Karpas-422 (cell line): Measurements from ENCODE around the gene CMTM8. TPM values are rescaled to one million over a fixed set of nuclear protein-coding genes. Genes with fewer than 3 reads are reported as not detected.
"Not testable (repeated sequence)": the region's sequence is repeated elsewhere in the genome, so short reads cannot be mapped to it uniquely, and the experiment has no call there.

Experiments used
- DNase-seq: peaks from one replicate; pipeline ENCODE4 v3.0.0-alpha.2; 2015
- H2AFZ ChIP-seq: fragments of 200-600 bp; sonication (generic); 2 replicates; pipeline ENCODE4 v1.6.1; 2014; ENCODE audit warnings: antibody characterized with exemption, low read length, mixed read lengths
- H3K27ac ChIP-seq: fragments of 200-600 bp; sonication (generic); 2 replicates; pipeline ENCODE4 v1.5.1; 2014; ENCODE audit warnings: mild to moderate bottlenecking, low read length, moderate library complexity
- H3K27me3 ChIP-seq: fragments of 200-600 bp; sonication (generic); 2 replicates; pipeline ENCODE4 v1.6.1; 2014; ENCODE audit warnings: low read length, mixed read lengths
- H3K36me3 ChIP-seq: fragments of 200-600 bp; sonication (generic); 2 replicates; pipeline ENCODE4 v1.6.1; 2014; ENCODE audit warnings: low read length, mixed read lengths; ENCODE audit not compliant: insufficient read depth
- H3K4me1 ChIP-seq: fragments of 200-600 bp; sonication (generic); 2 replicates; pipeline ENCODE4 v1.6.1; 2014; ENCODE audit warnings: mild to moderate bottlenecking, low read length, mixed read lengths
- H3K4me2 ChIP-seq: fragments of 200-600 bp; sonication (generic); 2 replicates; pipeline ENCODE4 v1.6.1; 2014; ENCODE audit warnings: low read length, low read depth, mild to moderate bottlenecking; ENCODE audit not compliant: poor library complexity, severe bottlenecking
- H3K4me3 ChIP-seq: fragments of 200-600 bp; sonication (generic); 2 replicates; pipeline ENCODE4 v1.5.1; 2014; ENCODE audit warnings: mild to moderate bottlenecking, antibody characterized with exemption, low read length, mixed read lengths
- H3K79me2 ChIP-seq: fragments of 200-600 bp; sonication (generic); 2 replicates; pipeline ENCODE4 v1.6.1; 2014; ENCODE audit warnings: mild to moderate bottlenecking, low read length, mixed read lengths
- H3K9ac ChIP-seq: fragments of 200-600 bp; sonication (generic); 2 replicates; pipeline ENCODE4 v1.6.0; 2014; ENCODE audit warnings: low read length
- H3K9me2 ChIP-seq: fragments of 200-600 bp; sonication (generic), shearing (Covaris generic); replicated peaks from 2 replicates; pipeline ENCODE4 v1.6.0; 2014; ENCODE audit warnings: mild to moderate bottlenecking, low read length, moderate library complexity; ENCODE audit not compliant: insufficient read depth
- H3K9me3 ChIP-seq: fragments of 300-700, 200-600 bp; sonication (generic); 2 replicates; pipeline ENCODE4 v1.6.1; 2014; ENCODE audit warnings: low read length, mixed read lengths
- H4K20me1 ChIP-seq: fragments of 200-600 bp; sonication (generic); 2 replicates; pipeline ENCODE4 v1.6.1; 2014; ENCODE audit warnings: mild to moderate bottlenecking, antibody characterized with exemption, low read length, low read depth; ENCODE audit not compliant: insufficient read depth
- total RNA-seq: library from RNA; depleted of rRNA; stranded (reverse); fragments of >200 nt; shearing (Covaris generic); gene quantifications from 2 replicates; pipeline ENCODE4 v1.2.3, GENCODE V29; 2014; ENCODE audit warnings: low replicate concordance; rRNA removed

Gene CMTM8, protein sequence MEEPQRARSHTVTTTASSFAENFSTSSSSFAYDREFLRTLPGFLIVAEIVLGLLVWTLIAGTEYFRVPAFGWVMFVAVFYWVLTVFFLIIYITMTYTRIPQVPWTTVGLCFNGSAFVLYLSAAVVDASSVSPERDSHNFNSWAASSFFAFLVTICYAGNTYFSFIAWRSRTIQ
- total RNA-seq = 0.14 and 0.19 TPM in 2 replicates

DNA sequence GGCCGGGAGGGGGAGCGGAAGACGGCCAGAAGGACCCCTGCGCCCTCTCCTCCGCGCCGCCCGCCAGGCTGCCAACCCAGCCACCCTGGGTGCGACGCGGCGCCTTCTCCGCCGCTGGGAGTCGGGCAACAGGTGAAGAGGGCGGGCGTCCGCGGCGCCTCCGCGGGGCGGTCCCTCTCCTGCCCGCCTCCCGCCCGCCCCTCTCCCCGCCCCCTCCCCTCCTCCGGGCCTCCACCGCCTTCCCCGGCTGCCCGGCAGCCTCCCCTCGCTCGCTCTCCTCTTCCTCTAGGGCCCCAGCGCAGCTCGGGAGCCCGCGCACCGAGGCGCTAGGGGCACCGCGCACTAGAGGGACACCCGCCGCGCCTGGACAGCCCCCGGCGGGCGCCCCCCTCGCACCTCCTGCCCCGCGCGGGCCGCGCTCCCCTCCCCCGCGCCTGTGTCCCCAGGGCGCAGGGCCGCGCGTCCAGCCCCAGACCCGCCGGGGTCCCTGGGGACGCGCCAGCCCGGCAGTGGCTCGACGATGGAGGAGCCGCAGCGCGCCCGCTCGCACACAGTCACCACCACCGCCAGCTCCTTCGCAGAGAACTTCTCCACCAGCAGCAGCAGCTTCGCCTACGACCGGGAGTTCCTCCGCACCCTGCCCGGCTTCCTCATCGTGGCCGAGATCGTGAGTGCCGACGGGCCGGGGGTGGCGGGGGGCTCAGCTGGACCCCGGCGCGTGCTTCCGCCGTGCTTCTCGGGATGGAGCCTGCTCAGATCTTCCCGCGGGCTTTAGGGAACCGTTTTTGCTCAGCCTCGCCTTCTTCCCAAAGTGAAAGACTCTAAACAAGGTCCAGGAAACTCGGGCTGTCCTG lies at the start of gene CMTM8:
Gene CMTM8 (plus strand): TSS at position 228 of the 854 bp plus-strand sequence. CDS start 293 bp downstream, at position 521.
- Histone ChIP-seq H3K4me3 (peak within 1 kb of the TSS; percentile 79), H3K9ac (peak within 1 kb of the TSS; percentile 69), H3K9me3 (no peaks in the 10 kb centered on the region; the same call in 1 of the 2 replicates), H2AFZ (peak within 1 kb of the TSS; percentile 72), H3K27me3 (no peaks in the 10 kb centered on the region), H4K20me1 (no peaks in the 10 kb centered on the region), H3K9me2 (no peaks in the 10 kb centered on the region), H3K36me3 (no peaks in the 10 kb centered on the region), H3K4me1 (peaks cover 11% of the 10 kb centered on the region), H3K4me2 (peak within 1 kb of the TSS; percentile 90), H3K79me2 (no peaks in the 10 kb centered on the region), H3K27ac (no peak within 1 kb of the TSS)
- peak; percentile 76 for DNase-seq

DNA sequence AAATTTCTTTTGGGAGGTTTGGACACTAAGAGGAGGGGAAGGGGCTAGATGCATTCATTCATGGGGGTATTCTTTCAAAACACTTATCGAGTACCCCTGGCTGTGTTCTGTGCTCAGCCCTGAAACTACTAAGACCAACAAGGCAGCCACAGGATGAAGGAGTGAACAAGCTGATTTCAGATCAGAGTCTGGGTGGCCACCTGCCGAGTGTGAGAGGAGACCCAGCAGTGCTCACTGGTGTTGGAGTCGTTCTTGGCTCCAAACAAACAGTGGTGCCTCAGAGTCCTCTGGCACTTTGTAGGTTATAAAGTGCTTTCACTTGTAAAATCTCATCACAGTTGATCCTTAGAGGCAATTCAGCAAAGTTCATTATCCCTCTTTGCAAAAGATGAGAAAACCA lies 48.8 kb upstream of the CMTM8 start:
- Histone ChIP-seq H3K4me1 (peaks cover 5% of the 10 kb centered on the region), H3K9me2 (no peaks in the 10 kb centered on the region), H3K27me3 (no peaks in the 10 kb centered on the region), H4K20me1 (no peaks in the 10 kb centered on the region), H3K9ac (no peak overlapping the region), H3K9me3 (no peaks in the 10 kb centered on the region), H2AFZ (no peak overlapping the region), H3K4me2 (no peak overlapping the region), H3K36me3 (no peaks in the 10 kb centered on the region), H3K79me2 (no peaks in the 10 kb centered on the region), H3K4me3 (no peak overlapping the region), H3K27ac (no peak overlapping the region)
- DNase-seq = peak; percentile 33

DNA sequence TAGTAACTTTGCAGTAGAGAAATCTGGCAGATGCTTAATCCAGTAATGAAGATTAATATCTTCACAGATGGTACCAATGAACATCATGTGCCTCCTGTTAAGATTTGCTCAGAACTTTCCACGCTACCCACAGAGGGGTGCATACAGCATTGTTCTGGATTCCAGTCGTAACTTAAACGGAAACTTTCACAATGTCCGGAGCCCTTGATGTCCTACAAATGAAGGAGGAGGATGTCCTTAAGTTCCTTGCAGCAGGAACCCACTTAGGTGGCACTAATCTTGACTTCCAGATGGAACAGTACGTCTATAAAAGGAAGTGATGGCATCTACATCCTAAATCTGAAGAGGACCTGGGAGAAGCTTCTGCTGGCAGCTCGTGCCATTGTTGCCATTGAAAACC lies 47.9 kb upstream of the CMTM8 start:
- H3K9me2 ChIP-seq, H3K27me3 ChIP-seq, H3K79me2 ChIP-seq, H3K9ac ChIP-seq, H4K20me1 ChIP-seq, H3K27ac ChIP-seq, DNase-seq, H3K36me3 ChIP-seq, H2AFZ ChIP-seq, H3K4me1 ChIP-seq, H3K4me3 ChIP-seq, H3K9me3 ChIP-seq, H3K4me2 ChIP-seq: not testable (repeated sequence)

DNA sequence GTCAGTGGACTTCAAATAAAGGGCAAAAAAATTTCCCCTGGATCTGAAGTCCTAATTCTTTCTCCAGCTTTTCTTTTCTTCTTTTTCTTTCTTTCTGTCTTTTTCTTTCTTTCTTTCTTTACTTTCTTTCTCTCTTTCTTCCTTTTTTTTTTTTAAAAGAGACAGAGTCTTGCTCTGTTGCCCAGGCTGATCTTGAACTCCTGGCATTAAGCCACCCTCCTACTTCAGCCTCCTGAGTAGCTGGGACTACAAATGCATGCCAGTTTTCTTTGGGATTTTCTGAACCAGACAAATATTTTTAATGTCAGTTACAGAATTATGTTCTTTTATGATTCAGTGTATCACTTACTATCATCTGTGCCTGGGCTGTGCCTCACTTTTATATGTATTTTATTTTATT lies 45.4 kb upstream of the CMTM8 start:
- Histone ChIP-seq H3K4me3 (no peak overlapping the region), H3K36me3 (no peaks in the 10 kb centered on the region), H3K9ac (no peak overlapping the region), H3K27me3 (no peaks in the 10 kb centered on the region), H3K4me2 (no peak overlapping the region), H2AFZ (no peak overlapping the region), H4K20me1 (no peaks in the 10 kb centered on the region), H3K4me1 (no peaks in the 10 kb centered on the region), H3K79me2 (no peaks in the 10 kb centered on the region), H3K9me3 (no peaks in the 10 kb centered on the region), H3K9me2 (no peaks in the 10 kb centered on the region), H3K27ac (no peak overlapping the region)
- no peak for DNase-seq

DNA sequence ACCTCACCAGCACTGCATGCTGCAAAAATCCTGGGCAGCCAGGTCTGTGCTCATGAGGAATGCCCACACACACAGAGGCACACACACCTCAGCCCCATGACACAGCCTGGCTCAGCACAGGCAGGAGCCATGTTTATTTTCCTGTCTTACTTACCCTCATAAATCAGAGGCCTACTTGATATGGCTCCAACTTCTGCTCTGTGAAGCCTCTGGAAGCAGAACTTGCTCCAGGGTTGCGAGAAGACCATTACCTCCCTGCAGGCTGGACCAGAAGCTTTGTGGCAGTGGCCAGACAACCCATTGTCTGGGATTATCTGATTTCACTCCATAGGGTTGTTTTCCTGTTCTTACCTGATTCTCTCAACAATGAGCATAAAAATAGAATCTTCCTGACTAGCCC lies 43.8 kb upstream of the CMTM8 start:
- DNase-seq = no peak
- H3K4me1 ChIP-seq = no peaks in the 10 kb centered on the region
- H3K79me2 ChIP-seq = no peaks in the 10 kb centered on the region
- no peaks in the 10 kb centered on the region for H4K20me1 ChIP-seq
- H2AFZ ChIP-seq = no peak overlapping the region
- H3K4me2 ChIP-seq = no peak overlapping the region
- H3K9me3 ChIP-seq = no peaks in the 10 kb centered on the region
- no peaks in the 10 kb centered on the region for H3K27me3 ChIP-seq
- H3K9ac ChIP-seq = no peak overlapping the region
- no peaks in the 10 kb centered on the region for H3K36me3 ChIP-seq
- H3K27ac ChIP-seq = no peak overlapping the region
- no peaks in the 10 kb centered on the region for H3K9me2 ChIP-seq
- H3K4me3 ChIP-seq = no peak overlapping the region

DNA sequence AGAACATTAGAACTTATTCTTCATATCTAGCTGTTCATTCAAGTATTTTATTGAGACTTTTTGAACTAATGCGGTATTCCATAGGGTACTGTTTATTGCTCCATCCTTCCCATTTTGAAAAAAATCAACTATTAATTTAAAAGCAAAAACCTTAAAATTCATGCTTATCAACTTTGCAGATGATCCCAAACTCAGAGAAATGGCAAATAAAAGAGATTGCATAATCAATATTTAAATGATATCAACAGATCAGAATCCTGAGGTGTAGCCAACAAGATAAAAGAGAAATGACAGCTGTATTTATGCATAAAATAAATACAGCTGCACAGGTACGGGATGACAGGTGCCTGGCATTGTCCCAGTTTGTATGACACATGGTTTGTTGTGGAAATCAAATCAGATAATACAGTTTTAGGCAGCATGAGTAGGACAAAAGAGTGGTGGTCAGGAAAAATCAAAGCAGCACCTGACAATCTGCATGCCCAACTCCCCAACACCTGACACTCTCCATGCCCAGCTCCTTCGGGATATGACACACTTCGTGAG lies 42.4 kb upstream of the CMTM8 start:
- H3K27ac ChIP-seq = no peak overlapping the region
- H3K4me3 ChIP-seq = no peak overlapping the region
- no peaks in the 10 kb centered on the region for H3K36me3 ChIP-seq
- H3K4me2 ChIP-seq = no peak overlapping the region
- no peaks in the 10 kb centered on the region for H4K20me1 ChIP-seq
- H3K27me3 ChIP-seq = no peaks in the 10 kb centered on the region
- no peaks in the 10 kb centered on the region for H3K79me2 ChIP-seq
- no peak overlapping the region for H2AFZ ChIP-seq
- no peaks in the 10 kb centered on the region for H3K9me3 ChIP-seq
- no peak for DNase-seq
- no peak overlapping the region for H3K9ac ChIP-seq
- H3K9me2 ChIP-seq = no peaks in the 10 kb centered on the region
- no peaks in the 10 kb centered on the region for H3K4me1 ChIP-seq

DNA sequence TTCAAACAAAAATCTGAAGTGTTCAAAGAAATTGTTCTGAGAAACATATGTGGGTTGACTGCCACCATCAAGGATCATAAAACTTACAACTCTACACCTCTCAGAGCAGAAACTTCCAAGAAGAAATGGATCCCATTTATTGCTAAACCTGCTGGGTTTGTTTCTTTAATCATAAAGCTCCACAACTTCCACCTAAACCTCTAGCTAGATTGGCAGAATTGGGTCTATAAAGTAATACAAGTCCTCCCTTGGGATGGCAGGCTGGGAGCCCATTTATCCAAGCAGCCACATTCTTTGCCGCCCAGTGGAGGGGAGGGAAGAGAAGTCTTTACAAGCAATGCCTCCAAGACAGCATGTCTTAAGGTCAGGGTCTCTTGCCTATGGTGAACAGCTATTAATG lies 40.5 kb upstream of the CMTM8 start:
- H3K4me2 ChIP-seq = no peak overlapping the region
- H2AFZ ChIP-seq = no peak overlapping the region
- H4K20me1 ChIP-seq = no peaks in the 10 kb centered on the region
- no peaks in the 10 kb centered on the region for H3K9me3 ChIP-seq
- no peaks in the 10 kb centered on the region for H3K9me2 ChIP-seq
- H3K27ac ChIP-seq = no peak overlapping the region
- DNase-seq = no peak
- no peaks in the 10 kb centered on the region for H3K27me3 ChIP-seq
- no peak overlapping the region for H3K9ac ChIP-seq
- no peaks in the 10 kb centered on the region for H3K79me2 ChIP-seq
- no peaks in the 10 kb centered on the region for H3K36me3 ChIP-seq
- H3K4me1 ChIP-seq = no peaks in the 10 kb centered on the region
- H3K4me3 ChIP-seq = no peak overlapping the region

DNA sequence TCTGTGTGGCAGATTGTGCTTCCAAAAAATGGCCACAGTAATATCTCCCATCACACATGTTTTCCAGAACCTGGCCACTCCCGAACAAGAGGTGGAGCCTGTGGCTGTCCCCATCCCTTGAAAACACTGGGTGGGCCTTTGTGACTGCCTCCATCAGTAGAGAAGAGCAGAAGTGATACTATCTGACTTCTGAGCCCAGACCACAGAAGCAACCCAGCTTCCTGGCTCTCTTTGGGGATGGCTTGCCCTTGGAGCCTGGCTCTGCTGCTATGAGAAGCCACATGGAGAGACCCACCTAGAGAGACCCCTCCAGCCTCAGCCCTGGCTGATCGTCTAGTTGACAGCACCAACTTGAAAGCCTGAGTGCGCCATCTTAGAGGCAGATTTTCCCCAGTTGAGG lies 39.8 kb upstream of the CMTM8 start:
- DNase-seq = no peak
- Histone ChIP-seq H3K9ac (no peak overlapping the region), H3K27me3 (no peaks in the 10 kb centered on the region), H3K27ac (no peak overlapping the region), H4K20me1 (no peaks in the 10 kb centered on the region), H3K79me2 (no peaks in the 10 kb centered on the region), H2AFZ (no peak overlapping the region), H3K9me3 (no peaks in the 10 kb centered on the region), H3K36me3 (no peaks in the 10 kb centered on the region), H3K9me2 (no peaks in the 10 kb centered on the region), H3K4me2 (no peak overlapping the region), H3K4me1 (no peaks in the 10 kb centered on the region), H3K4me3 (no peak overlapping the region)
